ENCODE measurements around the gene AVPR2.

Gene AVPR2

DNA sequence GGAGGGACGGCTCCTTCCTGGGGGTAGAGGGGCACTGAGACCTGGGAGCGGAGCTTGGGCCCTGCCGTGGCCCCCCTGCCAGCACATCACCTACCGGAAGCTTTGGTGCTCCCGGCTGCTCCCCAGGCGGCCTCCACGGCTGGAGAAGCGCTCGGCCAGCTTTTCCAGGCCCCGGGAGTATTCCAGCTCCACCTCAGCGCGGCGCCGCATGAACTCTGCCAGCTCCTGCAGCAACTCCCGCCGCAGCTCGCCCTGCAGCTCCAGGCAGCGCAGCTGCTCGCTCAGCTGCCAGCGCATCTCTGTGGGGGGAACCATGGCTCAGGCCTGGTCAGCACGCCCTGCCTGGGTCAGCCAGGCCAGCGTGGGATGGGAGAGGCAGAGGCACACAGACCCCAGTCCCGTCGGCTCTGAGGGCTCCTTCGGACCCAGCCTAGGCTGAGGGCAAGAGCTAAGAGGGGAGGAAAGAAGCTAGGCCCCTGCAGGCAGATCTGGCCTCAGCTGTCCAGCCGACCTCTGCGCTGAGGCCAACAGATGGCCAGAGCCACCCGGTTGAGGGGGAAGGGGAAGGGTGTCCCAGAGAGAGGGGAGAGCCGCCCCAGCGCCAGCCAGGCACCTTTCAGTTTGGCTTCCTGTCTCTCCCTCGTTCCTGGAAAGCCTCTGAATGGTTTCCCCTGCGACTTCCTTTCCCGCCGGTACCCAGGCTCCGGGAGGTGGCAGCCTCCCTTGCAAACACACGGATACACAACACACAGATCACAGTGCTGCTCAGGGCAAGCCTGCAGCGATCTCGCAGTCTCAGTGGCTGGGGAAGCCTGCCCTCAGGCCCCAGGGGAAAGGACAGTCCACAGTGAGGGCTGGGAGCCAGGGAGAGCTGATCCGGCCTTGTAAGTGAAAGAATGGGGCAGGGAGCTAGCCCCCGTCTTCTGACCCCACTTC lies 17.3 kb downstream of the AVPR2 start:
- no peak for DNase-seq (ENCODE audit: low read depth, low spot score)
- TF ChIP-seq, protein P1, sequence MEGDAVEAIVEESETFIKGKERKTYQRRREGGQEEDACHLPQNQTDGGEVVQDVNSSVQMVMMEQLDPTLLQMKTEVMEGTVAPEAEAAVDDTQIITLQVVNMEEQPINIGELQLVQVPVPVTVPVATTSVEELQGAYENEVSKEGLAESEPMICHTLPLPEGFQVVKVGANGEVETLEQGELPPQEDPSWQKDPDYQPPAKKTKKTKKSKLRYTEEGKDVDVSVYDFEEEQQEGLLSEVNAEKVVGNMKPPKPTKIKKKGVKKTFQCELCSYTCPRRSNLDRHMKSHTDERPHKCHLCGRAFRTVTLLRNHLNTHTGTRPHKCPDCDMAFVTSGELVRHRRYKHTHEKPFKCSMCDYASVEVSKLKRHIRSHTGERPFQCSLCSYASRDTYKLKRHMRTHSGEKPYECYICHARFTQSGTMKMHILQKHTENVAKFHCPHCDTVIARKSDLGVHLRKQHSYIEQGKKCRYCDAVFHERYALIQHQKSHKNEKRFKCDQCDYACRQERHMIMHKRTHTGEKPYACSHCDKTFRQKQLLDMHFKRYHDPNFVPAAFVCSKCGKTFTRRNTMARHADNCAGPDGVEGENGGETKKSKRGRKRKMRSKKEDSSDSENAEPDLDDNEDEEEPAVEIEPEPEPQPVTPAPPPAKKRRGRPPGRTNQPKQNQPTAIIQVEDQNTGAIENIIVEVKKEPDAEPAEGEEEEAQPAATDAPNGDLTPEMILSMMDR (IDR thresholded peaks at IDR 0.05; ENCODE audit: low read depth, low read length) = no peak

DNA sequence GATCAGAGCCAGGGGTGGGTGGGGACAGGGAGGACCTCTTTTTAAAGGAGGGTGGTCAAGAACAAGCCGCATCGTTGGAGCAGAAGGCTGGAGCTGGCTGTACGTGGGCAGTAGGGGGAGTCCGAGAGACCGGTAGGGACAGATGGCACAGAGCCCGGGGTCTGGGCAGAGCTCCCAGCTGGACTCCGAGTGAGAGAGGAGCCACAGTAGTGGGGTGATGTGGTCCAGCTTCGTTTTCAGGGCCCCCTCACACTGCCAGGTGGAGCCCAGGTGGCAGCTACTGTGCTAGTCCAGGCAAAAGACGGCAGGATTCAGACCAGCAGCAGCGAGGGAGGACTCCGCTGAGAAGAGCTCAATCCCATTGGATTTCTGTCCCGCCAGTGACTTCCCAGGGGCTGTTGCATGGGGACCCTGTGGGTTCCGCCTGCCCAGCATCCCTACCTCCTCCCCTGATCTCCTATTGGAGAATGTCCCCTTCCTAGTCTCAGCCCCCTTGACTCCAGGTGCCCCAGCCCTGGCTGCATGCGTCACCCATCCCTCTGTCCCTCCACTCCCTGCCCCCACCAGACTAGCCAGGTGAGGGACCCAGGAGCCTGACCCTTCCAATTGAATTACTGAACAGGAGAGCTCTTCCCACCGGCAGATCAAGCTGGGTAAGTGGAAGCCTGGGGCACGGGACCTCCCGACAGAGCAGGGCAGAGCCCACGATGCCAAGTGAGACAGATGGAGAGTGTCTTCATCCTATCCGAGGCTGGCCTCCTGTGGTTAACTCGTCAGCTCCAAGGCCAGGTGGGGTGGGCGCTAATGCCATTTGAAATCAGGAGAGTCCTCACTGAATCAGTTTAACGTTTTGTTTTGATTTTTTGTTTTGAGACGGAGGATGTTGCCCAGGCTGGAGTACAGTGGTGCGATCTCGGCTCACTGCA lies 18.7 kb downstream of the AVPR2 start:
- in situ Hi-C loops (cut with HindIII; ENCODE audit: low sequenced_read_pairs) = no loop called here
- TF ChIP-seq, protein P1 (IDR thresholded peaks at IDR 0.05; ENCODE audit: low read depth, low read length) = peak; percentile 69
- DNase-seq (ENCODE audit: low read depth, low spot score) = peak; percentile 45
- no peak overlapping the region for H3K4me3 ChIP-seq (ENCODE audit: low read depth, low read length)

More for the DNA sequence above, 17.3 kb downstream of the AVPR2 start:
- no peak overlapping the region for H3K4me3 ChIP-seq (ENCODE audit: low read depth, low read length)
- in situ Hi-C loops (cut with HindIII; ENCODE audit: low sequenced_read_pairs) = no loop called here

- H3K4me3 ChIP-seq (ENCODE audit: low read depth, low read length) = no peak overlapping the region
- in situ Hi-C loops (cut with HindIII; ENCODE audit: low sequenced_read_pairs) = no loop called here
- TF ChIP-seq, protein P1 (IDR thresholded peaks at IDR 0.05; ENCODE audit: low read depth, low read length) = peak; percentile 25
- peak; percentile 23 for DNase-seq (ENCODE audit: low read depth, low spot score)
These were observed 19.8 kb downstream of the AVPR2 start for GRCh38 chrX:153924149-153924861.

DNA sequence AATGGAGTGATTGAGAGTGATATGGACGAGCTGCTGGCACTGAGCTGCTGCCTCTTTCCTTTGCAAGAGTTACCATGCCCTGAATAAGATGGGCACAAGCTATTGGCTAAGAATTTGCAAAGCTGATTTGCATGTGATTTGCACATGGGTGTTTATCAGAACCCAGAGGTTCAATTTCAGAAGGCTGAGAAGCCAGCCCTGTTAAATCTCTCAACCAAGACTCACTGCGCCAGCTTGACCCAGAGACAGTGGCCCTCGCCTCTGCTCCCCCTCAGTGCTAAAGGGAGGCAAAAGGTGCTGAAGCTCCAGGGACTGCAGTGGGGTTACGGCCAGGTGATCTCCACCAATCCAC lies 20.9 kb downstream of the AVPR2 start:
- DNase-seq (ENCODE audit: low read depth, low spot score) = no peak
- TF ChIP-seq, protein P1 (IDR thresholded peaks at IDR 0.05; ENCODE audit: low read depth, low read length) = no peak
- in situ Hi-C loops (cut with HindIII; ENCODE audit: low sequenced_read_pairs) = no loop called here
- no peak overlapping the region for H3K4me3 ChIP-seq (ENCODE audit: low read depth, low read length)

- no peak for DNase-seq (ENCODE audit: low read depth, low spot score)
- no peak within 1 kb of the TSS for H3K4me3 ChIP-seq (ENCODE audit: low read depth, low read length)
- in situ Hi-C loops (cut with HindIII; ENCODE audit: low sequenced_read_pairs) = no loop called here
- TF ChIP-seq, protein P1 (IDR thresholded peaks at IDR 0.05; ENCODE audit: low read depth, low read length) = no peak
These were observed 21.5 kb downstream of the AVPR2 start, which contains the start of gene ARHGAP4 for GRCh38 chrX:153925739-153926551. Gene ARHGAP4, minus strand, starts transcription at chrX:153926264. Its CDS starts 62 bp downstream, at chrX:153926202.

Measured in astrocyte of the spinal cord (primary cell).